ENCODE results near the gene MET.

MET gene

DNA sequence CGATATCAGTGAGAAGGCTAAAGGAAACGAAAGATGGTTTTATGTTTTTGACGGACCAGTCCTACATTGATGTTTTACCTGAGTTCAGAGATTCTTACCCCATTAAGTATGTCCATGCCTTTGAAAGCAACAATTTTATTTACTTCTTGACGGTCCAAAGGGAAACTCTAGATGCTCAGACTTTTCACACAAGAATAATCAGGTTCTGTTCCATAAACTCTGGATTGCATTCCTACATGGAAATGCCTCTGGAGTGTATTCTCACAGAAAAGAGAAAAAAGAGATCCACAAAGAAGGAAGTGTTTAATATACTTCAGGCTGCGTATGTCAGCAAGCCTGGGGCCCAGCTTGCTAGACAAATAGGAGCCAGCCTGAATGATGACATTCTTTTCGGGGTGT lies 27.7 kb downstream of the MET start:
- Histone ChIP-seq H3K36me3 (ENCODE audit: control insufficient read depth in 1 of 2, insufficient read depth in 2 of 2, low read length in 2 of 2) (no peaks in the 10 kb centered on the region), H3K27me3 (ENCODE audit: low read depth, low read length) (no peaks in the 10 kb centered on the region), H3K9me3 (ENCODE audit: control insufficient read depth in 1 of 2, low read length in 2 of 2) (no peaks in the 10 kb centered on the region), H3K4me1 (ENCODE audit: control insufficient read depth in 1 of 2, insufficient read depth in 2 of 2, low read length in 2 of 2) (no peaks in the 10 kb centered on the region), H3K27ac (ENCODE audit: low read length) (no peak overlapping the region), H3K4me3 (ENCODE audit: low read depth in 1 of 2, low read length in 2 of 2) (no peak overlapping the region)

DNA sequence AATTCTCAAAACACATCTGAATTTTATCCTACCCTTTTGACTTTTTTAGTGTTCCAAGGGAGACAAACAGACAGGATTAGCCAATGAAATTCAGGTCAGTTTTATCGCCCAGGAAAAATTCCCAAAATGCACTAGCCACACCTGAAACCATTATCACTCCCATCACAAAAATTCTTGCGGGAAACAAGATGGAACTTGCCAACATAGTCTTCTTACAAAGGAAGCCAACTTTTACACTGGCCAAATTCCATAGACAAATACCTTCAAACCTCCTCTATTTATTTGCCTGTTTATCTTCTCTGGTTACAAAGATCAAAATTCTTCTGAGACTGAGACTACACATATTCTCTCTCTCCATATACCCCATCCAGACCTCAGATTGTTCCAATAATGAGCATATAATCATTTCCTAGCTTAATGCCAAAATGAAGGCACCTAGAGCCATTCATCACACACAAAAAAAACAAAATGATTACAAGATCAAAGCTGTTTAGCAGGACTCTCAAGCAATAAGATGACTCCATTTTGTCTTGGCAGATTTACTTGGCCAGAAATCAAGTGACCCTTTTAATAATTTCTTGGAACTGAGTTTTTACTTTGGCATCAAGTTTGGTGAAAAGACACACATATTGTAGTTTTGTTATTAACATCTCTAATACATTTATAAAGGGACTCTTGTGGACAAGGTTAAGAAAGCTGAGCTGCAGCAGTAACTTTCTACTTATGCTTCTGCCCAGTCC lies 30.2 kb downstream of the MET start:
- H3K9me3 ChIP-seq (ENCODE audit: control insufficient read depth in 1 of 2, low read length in 2 of 2): no peaks in the 10 kb centered on the region
- no peaks in the 10 kb centered on the region for H3K4me1 ChIP-seq (ENCODE audit: control insufficient read depth in 1 of 2, insufficient read depth in 2 of 2, low read length in 2 of 2)
- no peaks in the 10 kb centered on the region for H3K27me3 ChIP-seq (ENCODE audit: low read depth, low read length)
- no peaks in the 10 kb centered on the region for H3K36me3 ChIP-seq (ENCODE audit: control insufficient read depth in 1 of 2, insufficient read depth in 2 of 2, low read length in 2 of 2)
- H3K4me3 ChIP-seq (ENCODE audit: low read depth in 1 of 2, low read length in 2 of 2): no peak overlapping the region
- H3K27ac ChIP-seq (ENCODE audit: low read length): no peak overlapping the region

DNA sequence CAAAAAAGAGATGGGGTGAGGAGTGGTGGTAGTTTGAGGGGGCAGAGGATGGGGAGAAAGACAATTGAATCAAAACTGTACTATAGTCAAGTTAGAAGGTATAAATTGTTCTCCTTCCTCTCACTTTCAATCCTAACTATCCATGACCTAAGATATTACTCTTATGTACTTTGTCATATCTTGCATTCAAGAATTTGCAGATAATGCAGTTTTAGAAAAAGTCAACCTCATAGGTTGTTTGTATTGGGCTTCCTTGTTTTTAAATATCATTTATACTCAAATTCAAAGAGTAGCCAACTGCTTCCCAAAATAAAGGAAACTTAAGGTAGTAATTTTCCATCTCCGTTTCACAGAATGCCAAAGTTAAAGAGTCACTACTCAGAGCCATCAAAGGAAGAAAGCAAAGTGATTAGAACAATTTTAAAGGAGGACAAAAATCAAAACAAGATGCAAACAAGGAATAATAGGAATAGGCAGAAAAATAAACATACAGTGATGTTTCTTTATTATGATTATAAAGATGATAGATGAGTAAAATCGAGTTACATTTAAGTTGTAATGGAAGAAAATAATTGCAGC lies 32.7 kb downstream of the MET start:
- H3K4me1 ChIP-seq (ENCODE audit: control insufficient read depth in 1 of 2, insufficient read depth in 2 of 2, low read length in 2 of 2): no peaks in the 10 kb centered on the region
- no peaks in the 10 kb centered on the region for H3K36me3 ChIP-seq (ENCODE audit: control insufficient read depth in 1 of 2, insufficient read depth in 2 of 2, low read length in 2 of 2)

DNA sequence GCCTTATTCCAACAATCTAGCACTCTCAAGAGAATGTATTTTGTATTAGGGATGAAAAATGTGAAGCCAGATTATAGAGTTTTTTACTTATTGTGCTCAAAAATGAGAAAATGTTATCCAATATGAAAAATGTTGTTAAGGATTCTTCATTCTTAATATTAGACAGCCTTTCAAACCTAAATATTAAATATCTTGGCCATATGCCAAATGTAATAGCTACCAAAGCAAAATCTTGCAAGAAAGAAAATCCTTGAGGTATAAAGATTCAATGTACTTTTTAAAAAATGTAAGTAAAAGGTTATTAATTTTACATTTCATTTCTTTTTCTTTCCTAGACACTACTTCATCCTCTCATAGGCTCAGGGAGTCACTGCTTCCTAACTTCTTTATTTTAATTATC lies 33.4 kb downstream of the MET start:
- H3K27ac ChIP-seq (ENCODE audit: low read length): no peak overlapping the region

More for the DNA sequence above, 32.7 kb downstream of the MET start:
- H3K27me3 ChIP-seq (ENCODE audit: low read depth, low read length): no peaks in the 10 kb centered on the region
- H3K4me3 ChIP-seq (ENCODE audit: low read depth in 1 of 2, low read length in 2 of 2): no peak overlapping the region
- no peaks in the 10 kb centered on the region for H3K9me3 ChIP-seq (ENCODE audit: control insufficient read depth in 1 of 2, low read length in 2 of 2)
- no peak overlapping the region for H3K27ac ChIP-seq (ENCODE audit: low read length)

GRCh38 chr7:116706668-116707126 lies 34.7 kb downstream of the MET start:
- no peaks in the 10 kb centered on the region for H3K36me3 ChIP-seq (ENCODE audit: control insufficient read depth in 1 of 2, insufficient read depth in 2 of 2, low read length in 2 of 2)
- no peaks in the 10 kb centered on the region for H3K4me1 ChIP-seq (ENCODE audit: control insufficient read depth in 1 of 2, insufficient read depth in 2 of 2, low read length in 2 of 2)
- H3K4me3 ChIP-seq (ENCODE audit: low read depth in 1 of 2, low read length in 2 of 2): no peak overlapping the region
- H3K27me3 ChIP-seq (ENCODE audit: low read depth, low read length): no peaks in the 10 kb centered on the region
- H3K27ac ChIP-seq (ENCODE audit: low read length): no peak overlapping the region
- no peaks in the 10 kb centered on the region for H3K9me3 ChIP-seq (ENCODE audit: control insufficient read depth in 1 of 2, low read length in 2 of 2)

More for the DNA sequence above, 33.4 kb downstream of the MET start:
- H3K4me3 ChIP-seq (ENCODE audit: low read depth in 1 of 2, low read length in 2 of 2): no peak overlapping the region
- no peaks in the 10 kb centered on the region for H3K9me3 ChIP-seq (ENCODE audit: control insufficient read depth in 1 of 2, low read length in 2 of 2)
- H3K27me3 ChIP-seq (ENCODE audit: low read depth, low read length): no peaks in the 10 kb centered on the region
- H3K36me3 ChIP-seq (ENCODE audit: control insufficient read depth in 1 of 2, insufficient read depth in 2 of 2, low read length in 2 of 2): no peaks in the 10 kb centered on the region
- no peaks in the 10 kb centered on the region for H3K4me1 ChIP-seq (ENCODE audit: control insufficient read depth in 1 of 2, insufficient read depth in 2 of 2, low read length in 2 of 2)

DNA sequence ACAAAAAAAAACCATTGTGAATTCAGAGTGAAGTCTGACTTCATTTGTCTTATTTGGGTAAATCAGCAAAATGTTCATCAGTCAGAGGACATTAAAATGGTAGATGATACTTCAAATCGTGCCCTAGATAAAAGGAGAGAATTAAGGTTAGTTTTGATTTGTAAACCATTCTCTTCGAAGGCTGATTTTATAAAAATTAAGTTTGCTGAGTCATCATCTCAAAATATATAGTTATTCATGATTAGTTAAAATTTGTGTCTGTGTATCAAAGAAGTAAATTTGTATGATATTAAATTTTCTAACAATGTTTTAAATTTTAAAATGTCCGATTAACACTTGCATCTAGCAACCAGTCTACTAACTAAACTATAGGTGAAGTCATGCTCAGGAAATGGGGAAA lies 35.3 kb downstream of the MET start:
- no peaks in the 10 kb centered on the region for H3K27me3 ChIP-seq (ENCODE audit: low read depth, low read length)
- H3K4me3 ChIP-seq (ENCODE audit: low read depth in 1 of 2, low read length in 2 of 2): no peak overlapping the region
- H3K4me1 ChIP-seq (ENCODE audit: control insufficient read depth in 1 of 2, insufficient read depth in 2 of 2, low read length in 2 of 2): no peaks in the 10 kb centered on the region
- H3K36me3 ChIP-seq (ENCODE audit: control insufficient read depth in 1 of 2, insufficient read depth in 2 of 2, low read length in 2 of 2): no peaks in the 10 kb centered on the region
- no peak overlapping the region for H3K27ac ChIP-seq (ENCODE audit: low read length)
- no peaks in the 10 kb centered on the region for H3K9me3 ChIP-seq (ENCODE audit: control insufficient read depth in 1 of 2, low read length in 2 of 2)

- Histone ChIP-seq H3K27ac (ENCODE audit: low read length) (no peak overlapping the region), H3K4me1 (ENCODE audit: control insufficient read depth in 1 of 2, insufficient read depth in 2 of 2, low read length in 2 of 2) (no peaks in the 10 kb centered on the region), H3K4me3 (ENCODE audit: low read depth in 1 of 2, low read length in 2 of 2) (no peak overlapping the region), H3K36me3 (ENCODE audit: control insufficient read depth in 1 of 2, insufficient read depth in 2 of 2, low read length in 2 of 2) (no peaks in the 10 kb centered on the region), H3K9me3 (ENCODE audit: control insufficient read depth in 1 of 2, low read length in 2 of 2) (no peaks in the 10 kb centered on the region), H3K27me3 (ENCODE audit: low read depth, low read length) (no peaks in the 10 kb centered on the region)
These were observed 36.3 kb downstream of the MET start for GRCh38 chr7:116708248-116708647.

DNA sequence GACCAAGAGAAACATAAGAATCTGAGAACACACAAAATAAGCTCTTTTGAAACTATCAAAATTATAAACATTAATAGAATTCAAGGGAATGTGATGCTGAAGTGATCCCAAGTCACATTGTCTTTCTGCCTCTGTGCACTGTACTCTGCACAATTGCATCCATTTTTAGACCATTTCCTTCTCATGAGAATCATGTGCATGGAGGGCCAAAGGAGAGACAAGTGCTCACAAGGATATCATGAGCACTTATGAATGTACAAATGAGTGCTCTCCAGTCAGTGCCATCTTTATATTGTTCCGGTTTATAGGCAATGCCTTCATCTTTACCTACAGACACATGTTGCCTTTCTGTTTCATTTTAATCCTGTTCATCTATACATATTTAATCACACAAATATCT lies 36.9 kb downstream of the MET start:
- no peaks in the 10 kb centered on the region for H3K36me3 ChIP-seq (ENCODE audit: control insufficient read depth in 1 of 2, insufficient read depth in 2 of 2, low read length in 2 of 2)

DNA sequence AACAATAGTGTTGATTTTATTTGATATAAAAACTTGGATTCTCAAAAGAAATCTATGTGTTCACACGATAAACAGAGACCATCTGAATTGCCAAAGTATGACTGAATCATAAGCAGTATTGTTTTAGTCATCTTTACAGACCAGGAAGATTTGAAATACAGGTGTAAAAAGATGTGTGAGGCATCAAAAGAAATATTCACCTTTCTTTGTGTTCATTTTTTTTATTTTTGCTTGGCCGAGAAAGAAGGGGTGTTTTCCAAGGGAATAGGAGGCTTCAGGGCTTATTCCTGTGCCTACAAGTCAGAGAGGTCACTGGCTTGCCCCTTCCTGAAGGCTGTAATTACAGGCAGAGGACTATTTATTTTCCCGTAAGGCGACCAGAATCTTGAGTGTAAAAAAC lies 37.3 kb downstream of the MET start:
- no peaks in the 10 kb centered on the region for H3K9me3 ChIP-seq (ENCODE audit: control insufficient read depth in 1 of 2, low read length in 2 of 2)
- no peaks in the 10 kb centered on the region for H3K27me3 ChIP-seq (ENCODE audit: low read depth, low read length)
- H3K27ac ChIP-seq (ENCODE audit: low read length): no peak overlapping the region
- H3K4me3 ChIP-seq (ENCODE audit: low read depth in 1 of 2, low read length in 2 of 2): no peak overlapping the region
- no peaks in the 10 kb centered on the region for H3K4me1 ChIP-seq (ENCODE audit: control insufficient read depth in 1 of 2, insufficient read depth in 2 of 2, low read length in 2 of 2)
- no peaks in the 10 kb centered on the region for H3K36me3 ChIP-seq (ENCODE audit: control insufficient read depth in 1 of 2, insufficient read depth in 2 of 2, low read length in 2 of 2)

More for the DNA sequence above, 36.9 kb downstream of the MET start:
- H3K27me3 ChIP-seq (ENCODE audit: low read depth, low read length): no peaks in the 10 kb centered on the region
- H3K4me1 ChIP-seq (ENCODE audit: control insufficient read depth in 1 of 2, insufficient read depth in 2 of 2, low read length in 2 of 2): no peaks in the 10 kb centered on the region
- H3K4me3 ChIP-seq (ENCODE audit: low read depth in 1 of 2, low read length in 2 of 2): no peak overlapping the region
- no peaks in the 10 kb centered on the region for H3K9me3 ChIP-seq (ENCODE audit: control insufficient read depth in 1 of 2, low read length in 2 of 2)
- no peak overlapping the region for H3K27ac ChIP-seq (ENCODE audit: low read length)

DNA sequence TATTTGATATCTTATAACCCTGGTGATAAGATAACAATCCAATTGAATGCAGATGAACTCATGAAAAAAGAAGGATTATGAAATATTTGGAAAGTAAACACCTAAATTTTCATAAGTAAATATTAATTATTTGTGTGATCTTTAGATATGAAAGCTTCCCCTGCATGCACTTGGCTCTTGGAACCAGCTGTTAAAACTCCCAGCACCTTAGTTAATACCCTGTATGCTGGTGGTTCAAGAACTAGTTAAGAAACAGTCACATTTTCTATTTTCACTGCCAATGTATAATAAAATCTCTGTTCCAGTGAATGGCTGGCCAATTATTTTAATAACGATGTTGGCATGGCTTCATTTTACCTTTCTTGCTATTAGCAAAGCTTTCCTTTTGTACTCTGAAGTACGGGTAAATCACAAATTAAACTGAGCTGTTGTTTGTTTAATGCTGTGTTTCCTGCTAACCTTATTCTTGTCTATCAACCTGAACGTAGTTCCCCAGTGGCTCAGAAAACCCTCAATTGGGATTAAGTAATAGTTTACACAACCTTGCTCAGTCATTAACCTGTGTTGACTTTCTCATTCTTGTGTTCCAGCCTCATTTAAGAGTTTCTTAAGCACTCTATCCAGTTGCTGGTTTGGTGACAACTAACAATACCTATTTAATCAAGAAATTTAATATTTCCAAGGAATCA lies 38.9 kb downstream of the MET start:
- Histone ChIP-seq H3K27ac (ENCODE audit: low read length) (no peak overlapping the region), H3K4me3 (ENCODE audit: low read depth in 1 of 2, low read length in 2 of 2) (no peak overlapping the region), H3K36me3 (ENCODE audit: control insufficient read depth in 1 of 2, insufficient read depth in 2 of 2, low read length in 2 of 2) (no peaks in the 10 kb centered on the region)

DNA sequence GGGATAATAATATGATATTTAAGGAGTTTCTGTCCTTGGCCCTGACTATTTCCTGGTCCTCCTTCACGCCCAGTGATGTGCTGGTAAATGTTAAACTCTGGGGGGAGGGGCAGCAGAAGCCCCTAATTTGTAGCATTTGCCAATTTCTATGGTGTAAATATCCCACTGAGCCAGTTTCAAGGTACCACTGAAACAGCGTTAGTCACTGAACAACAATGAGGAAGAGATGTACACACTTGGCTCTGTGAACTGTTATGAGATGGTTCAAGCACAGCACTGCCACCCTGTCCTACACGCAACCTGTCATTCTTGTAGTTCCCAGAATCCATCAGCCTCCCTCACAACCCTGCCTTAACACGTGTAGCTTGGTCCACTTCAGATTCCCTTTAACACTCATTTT lies 39.8 kb downstream of the MET start:
- Histone ChIP-seq H3K4me1 (ENCODE audit: control insufficient read depth in 1 of 2, insufficient read depth in 2 of 2, low read length in 2 of 2) (no peaks in the 10 kb centered on the region), H3K36me3 (ENCODE audit: control insufficient read depth in 1 of 2, insufficient read depth in 2 of 2, low read length in 2 of 2) (no peaks in the 10 kb centered on the region), H3K27ac (ENCODE audit: low read length) (no peak overlapping the region), H3K27me3 (ENCODE audit: low read depth, low read length) (no peaks in the 10 kb centered on the region), H3K4me3 (ENCODE audit: low read depth in 1 of 2, low read length in 2 of 2) (no peak overlapping the region), H3K9me3 (ENCODE audit: control insufficient read depth in 1 of 2, low read length in 2 of 2) (no peaks in the 10 kb centered on the region)

More for the DNA sequence above, 38.9 kb downstream of the MET start:
- H3K4me1 ChIP-seq (ENCODE audit: control insufficient read depth in 1 of 2, insufficient read depth in 2 of 2, low read length in 2 of 2): no peaks in the 10 kb centered on the region
- no peaks in the 10 kb centered on the region for H3K27me3 ChIP-seq (ENCODE audit: low read depth, low read length)
- no peaks in the 10 kb centered on the region for H3K9me3 ChIP-seq (ENCODE audit: control insufficient read depth in 1 of 2, low read length in 2 of 2)
